Measurements from ENCODE around the gene ARHGAP12.

The ARHGAP12 gene

DNA sequence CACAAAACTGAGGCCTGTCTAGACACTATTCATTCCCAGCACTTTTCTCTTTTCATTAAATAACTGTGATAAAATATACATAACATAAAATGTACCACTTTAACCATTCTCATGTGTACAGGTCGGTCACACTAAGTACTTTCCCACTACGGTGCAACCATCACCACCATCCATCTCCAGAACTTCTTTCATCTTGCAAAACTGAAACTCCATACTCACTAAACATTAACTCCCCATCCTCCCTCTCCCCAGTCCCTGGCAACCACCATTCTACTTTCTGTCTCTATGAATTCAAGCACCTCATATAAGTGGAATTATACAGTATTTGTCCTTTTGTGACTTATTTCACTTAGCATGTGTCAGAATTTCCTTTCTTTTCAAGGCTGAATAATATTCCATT lies 53.0 kb downstream of the ARHGAP12 start:
- DNase-seq (ENCODE audit: low spot score), result no peak

DNA sequence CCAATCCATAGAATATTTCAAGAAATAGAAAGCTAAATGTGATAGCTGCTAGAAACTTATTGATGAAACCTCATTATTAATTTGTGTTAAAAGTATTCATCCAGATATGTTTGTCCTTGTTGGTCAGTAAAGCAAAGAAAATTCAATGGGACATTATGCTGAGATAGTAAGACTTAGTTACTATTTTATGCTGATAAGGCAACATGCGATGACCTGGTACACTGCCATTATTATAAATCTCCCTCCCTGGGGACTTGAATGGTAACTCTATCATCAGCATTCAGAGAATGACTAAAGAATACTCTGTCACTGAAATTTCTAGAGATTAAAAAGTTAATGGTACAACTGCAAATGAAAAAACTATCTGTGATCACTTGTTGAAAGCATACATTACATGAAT lies 54.9 kb downstream of the ARHGAP12 start:
- DNase-seq (ENCODE audit: low spot score), result no peak

DNA sequence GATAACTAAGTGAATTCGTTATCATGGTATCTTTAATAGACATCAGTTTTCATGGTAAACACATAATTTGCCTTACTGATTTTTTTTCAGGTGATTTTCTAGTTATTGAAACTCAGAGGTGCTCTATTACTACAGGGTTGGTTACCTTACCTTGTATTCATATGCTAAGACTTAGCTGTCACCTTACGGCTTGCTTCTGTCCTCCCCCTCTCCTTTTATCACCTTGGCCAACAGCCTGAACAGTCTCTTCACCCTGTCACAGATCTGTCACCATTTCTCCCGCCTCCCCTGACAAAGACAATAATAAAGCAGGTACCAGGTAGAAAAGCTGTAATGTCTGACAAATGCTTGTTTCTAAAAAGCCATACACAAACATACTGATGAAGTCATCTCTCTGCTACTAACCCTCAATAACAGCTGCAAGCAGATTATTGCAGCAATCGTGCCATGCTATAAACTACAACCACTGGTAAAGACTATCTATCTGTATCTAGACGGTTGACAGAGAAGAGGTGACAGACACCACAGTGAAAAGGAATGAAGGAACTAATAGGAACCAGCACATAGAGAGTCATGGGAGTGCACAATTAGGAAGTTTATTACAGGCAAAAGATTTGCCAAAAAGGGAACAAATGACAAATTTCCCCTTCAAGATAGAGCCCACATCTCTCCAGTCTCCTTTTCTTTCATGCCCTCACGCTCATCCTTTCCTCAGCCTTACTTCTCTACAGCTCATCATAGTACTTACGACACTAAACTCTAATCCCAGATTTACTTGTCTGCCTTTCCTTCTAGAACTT lies 57.2 kb downstream of the ARHGAP12 start:
- peak; percentile 25 for DNase-seq (ENCODE audit: low spot score)

DNA sequence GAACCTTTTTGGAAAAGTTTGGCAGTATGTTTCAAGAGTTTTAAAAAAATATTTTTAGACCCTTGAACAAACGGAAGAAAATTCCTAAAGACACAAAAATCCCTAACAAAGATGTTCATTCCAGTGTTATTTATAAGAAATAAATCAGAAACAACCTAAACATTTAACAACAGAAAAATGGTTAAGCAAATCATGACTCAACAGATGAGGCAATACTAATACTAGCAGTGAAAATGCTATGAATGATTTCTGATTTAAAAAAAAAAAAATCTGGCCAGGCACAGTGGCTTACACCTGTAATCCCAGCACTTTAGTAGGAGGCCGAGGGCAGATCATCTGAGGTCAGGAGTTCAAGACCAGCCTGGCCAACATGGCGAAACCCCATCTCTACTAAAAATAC lies 61.0 kb downstream of the ARHGAP12 start:
- DNase-seq (ENCODE audit: low spot score), result no peak

DNA sequence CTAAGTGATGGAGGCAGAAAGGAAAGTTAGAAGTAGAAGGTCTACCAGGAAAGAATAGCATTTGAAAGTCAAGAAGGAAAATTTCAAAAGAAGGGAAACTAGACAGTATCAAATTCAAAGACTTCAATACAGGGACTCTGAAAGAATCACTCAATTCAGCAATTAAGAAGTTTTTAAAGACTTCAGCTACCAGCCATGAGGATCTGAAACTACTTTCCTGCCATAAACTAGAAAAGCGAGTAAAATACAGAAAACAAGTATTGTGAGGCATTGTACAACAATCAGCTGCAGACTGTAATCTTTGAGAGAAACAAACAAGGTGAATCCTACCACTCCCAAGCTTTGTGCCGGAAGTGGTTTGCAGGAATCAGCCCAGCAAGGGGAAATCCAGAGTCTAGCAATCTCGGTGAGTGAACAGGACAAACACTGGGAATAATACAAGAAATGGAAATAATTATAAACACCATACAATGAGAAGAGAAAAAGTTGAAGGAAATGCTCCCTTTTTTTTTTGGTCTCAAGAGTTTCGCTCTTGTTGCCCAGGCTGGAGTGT lies 62.4 kb downstream of the ARHGAP12 start:
- no peak for DNase-seq (ENCODE audit: low spot score)

DNA sequence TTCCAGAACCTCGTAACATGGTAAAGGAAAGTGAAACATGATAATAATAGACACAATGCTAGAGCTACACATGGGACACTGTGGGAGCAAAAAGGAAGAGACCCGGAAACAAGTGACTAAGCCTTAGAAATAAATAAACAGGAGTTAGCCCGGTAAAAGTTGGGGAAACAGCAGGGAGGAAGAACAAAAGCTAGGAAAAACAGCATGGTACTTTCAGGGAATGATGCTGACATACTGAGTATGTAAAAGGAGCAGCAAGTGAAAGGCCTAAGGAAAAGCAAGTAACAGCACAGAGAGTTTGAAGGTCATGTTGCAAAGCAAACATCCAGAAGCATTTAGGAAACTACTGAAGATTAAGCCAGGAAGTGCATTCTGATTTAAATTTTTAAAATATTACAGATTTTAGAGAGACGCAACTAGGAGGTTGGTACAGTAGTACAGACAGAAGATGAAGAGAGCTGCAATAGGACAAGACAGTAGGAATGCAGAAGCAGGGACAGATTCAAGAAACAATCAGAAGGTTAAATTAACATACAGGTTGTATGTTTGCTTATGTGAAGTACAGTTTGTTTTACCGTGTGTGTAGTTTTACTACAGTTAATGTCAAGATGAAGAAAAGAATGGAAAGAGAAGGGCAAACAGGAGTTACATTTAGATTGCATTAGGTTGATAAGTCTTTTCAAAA lies 63.7 kb downstream of the ARHGAP12 start:
- peak; percentile 37 for DNase-seq (ENCODE audit: low spot score)

DNA sequence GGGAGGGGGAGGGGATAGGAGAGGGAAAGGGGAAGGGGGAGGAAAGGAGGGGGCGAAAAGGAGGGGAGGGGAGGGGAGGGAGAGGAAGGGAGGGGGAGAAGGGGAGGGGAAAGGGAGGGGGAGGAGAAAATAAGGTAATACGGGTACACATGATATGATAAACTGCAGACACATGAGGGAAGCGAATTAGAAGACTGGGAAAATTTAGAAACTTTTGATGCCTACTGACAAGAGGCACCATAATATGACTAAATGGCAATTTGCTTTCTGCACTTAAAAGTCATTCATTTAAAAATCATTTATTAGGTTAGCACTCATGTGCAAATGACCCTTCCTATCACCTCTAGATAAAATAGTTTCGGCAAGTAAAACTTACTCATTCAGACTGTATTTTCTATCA lies 73.6 kb downstream of the ARHGAP12 start:
- no peak for DNase-seq (ENCODE audit: low spot score)

DNA sequence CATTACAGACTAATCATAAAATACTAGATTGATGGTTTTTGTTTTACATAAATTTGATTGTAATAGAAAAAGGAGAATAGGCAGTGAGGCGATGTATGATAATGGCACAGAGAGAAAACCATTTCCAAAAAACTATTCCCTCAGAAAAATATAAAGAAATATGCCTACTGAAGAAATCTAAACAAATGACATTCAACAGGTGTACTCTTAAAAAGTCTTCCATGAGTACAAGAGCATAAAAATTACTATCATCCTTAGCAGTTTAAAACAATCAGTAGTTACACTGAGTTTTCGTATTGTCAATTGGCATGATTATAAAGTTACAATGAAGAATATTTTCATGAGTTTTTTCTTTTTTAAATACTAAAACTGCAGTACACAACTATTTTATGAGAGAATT lies 75.0 kb downstream of the ARHGAP12 start:
- no peak for DNase-seq (ENCODE audit: low spot score)

DNA sequence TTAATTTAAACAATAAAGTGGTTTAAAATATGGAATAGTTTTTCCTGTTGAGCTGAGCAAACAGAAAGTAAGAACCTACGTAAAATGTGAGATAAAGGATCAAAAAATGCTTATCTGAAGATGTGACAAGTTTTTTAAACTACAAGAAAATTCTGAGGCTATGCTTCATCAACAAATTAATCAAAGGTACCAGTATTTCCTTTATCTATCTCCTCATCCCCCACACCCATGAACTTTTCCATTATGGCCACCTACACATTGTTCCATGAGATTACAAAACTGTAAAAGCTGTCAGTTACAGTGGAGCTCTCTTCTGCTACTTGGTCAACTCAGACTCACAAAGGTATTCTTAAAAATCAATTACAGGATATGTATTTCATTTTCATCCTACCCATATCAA lies 77.4 kb downstream of the ARHGAP12 start:
- DNase-seq (ENCODE audit: low spot score), result no peak

DNA sequence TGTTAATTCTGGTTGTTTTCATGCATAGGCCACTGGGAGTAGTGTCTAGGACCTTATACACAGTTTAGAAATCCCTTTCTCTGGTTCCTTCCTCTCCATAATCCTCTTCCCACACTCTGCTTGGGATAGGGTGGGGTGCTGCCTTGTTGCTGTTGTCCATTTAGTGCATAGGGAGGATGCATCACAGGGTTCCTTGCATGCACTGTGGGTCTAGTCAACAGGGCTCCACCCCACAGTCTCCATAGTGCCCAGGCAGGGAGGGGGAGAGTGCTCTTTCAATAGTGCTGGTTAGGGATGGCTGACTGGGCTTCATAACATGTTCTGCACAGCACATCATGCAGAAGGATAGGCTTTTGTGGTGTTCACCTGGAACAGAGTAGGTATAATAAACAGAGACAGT lies 81.1 kb downstream of the ARHGAP12 start:
- no peak for DNase-seq (ENCODE audit: low spot score)

DNA sequence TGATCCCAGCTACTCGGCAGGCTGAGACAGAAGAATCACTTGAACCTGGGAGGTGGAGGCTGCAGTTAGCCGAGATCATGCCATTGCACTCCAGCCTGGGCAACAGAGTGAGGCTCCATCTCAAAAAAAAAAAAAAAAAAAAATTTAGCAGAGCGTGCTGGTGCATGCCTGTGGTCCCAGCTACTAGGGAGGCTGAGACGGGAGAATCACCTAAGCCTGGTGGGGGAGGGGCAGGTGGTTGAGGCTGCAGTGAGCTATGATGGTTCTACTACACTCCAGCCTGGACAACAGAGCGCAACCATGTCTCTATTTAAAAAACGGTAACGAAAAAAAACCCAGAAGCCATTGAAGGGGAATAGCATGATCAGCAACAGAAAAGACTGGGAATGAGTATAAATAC lies 89.9 kb downstream of the ARHGAP12 start:
- DNase-seq (ENCODE audit: low spot score), result no peak

DNA sequence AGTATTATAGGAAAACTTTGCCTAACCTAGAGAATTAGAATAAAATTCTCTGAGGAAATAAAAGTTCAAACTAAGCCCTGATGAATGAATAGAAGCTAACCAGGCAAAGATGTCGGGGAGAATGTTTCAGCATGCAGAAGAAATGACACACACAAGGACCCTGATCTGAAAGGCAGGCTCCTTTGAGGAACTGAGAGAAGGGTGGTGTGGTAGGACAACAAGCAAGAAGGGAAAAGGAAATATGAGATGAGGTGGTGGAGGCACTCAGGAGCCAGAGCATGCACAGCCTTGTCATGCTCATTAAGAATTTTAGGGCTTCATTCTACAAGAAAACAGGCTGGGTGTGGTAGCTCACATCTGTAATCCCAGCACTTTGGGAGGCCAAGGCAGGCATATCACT lies 90.6 kb downstream of the ARHGAP12 start:
- DNase-seq (ENCODE audit: low spot score), result no peak

DNA sequence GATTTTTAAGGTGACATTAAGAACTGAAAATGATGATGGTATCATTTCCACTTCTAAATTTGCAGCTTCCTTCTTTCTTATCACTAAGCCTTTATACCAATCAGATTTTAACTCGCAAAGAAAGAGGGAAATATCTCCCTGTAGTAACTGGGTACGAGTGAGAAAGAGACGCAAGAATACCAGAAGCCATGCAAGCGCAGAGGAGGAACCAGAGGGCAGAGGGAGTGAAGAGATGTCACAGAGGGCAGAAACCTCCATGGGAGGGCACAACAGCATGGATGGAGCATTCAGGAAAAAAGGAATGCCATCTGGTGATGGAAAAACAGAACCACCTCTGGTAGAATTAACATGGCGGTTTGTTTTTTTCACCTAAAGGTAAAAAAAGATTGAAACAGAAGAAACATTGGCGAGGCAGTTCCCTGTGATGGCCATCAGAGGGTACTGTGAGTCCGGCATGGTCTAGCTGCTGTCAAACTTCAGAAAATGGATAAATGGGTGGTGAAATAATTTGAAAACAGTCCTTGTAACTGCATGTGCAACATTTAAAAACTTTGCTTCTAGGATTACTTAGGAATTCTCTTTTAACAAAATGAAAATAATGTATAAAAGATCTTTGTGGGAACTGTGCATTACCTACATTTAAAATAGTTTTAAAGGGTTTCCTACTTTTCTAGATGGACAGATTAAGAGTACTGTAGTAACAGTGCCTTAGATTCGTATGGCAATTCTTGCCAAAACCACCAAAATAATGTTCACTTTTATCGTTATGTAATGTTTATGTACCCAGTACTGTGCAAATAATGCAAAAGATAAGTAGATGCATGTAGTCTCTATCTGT lies 91.8 kb downstream of the ARHGAP12 start:
- peak; percentile 65 for DNase-seq (ENCODE audit: low spot score)

DNA sequence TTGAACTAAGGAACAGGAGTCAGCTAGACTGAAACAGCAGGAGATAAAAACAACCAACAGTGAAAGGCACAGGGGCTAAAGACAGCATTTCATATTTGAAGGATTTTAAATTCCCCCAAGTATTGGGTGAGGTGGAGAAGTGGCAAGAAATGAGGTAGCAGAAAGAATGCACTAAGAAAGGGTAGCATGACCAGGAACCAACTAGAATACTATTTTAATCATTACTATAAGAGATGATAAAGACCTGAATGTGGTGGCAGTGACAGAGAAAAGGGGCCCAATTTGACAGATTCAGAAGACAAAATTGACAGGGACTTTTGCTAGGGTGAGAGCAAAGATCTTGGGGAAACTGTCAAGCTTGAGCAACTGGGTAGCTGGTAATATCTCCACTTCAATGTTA lies 94.9 kb downstream of the ARHGAP12 start:
- DNase-seq (ENCODE audit: low spot score), result no peak

DNA sequence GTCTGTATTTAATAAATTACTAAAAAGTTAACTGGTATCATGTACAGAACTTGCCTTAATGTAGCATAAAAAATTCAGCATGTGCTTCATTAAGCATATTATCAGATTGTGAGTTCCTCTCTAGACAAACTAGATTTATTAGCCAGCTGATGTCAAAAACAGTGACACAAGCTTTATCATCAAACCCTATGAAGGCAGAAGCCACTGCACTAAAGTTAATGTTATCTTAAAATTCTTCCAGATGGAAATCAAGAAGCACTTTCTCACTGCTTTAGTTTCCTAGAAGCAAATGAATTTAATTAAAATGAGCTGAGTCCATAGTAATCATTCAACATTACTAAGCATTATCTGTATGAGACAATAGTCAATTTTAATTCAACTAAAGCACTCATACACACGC lies 96.4 kb downstream of the ARHGAP12 start:
- no peak for DNase-seq (ENCODE audit: low spot score)

DNA sequence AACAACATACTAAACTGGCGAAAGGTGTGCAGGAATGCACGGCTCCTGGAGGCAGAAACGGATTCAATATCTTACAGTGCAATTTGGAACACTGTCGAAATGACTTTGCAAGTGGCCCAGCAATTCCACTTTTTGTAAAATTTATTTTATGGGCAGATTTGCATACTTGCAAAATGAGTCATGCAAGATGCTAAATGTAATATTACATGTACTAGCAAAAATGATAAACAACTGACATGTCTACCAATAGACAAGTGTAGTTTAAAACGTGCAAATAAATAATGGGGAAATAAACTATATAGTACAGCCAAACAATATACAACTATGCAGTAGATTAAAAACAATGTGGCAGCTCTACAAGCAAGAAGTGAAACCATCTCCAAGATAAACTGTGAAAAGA lies 97.7 kb downstream of the ARHGAP12 start:
- no peak for DNase-seq (ENCODE audit: low spot score)

DNA sequence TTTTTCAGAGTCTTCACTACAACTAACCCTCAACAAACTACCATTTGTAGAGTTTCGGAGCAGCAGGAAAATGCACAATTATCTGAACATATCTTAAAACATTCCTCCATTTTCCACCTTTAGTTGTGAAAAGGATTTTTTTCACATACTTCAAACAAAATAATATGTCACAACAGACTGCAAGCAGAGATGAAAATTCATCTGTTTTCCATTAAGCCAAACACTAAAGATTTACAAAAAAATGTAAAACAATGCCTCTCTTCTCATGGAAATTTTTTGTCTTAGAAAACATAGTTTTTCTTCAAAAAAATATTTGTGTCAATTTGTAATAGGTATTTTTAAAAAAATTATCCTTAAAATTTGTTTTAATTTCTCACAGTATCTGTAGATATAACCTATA lies 98.9 kb downstream of the ARHGAP12 start:
- DNase-seq (ENCODE audit: low spot score), result no peak

DNA sequence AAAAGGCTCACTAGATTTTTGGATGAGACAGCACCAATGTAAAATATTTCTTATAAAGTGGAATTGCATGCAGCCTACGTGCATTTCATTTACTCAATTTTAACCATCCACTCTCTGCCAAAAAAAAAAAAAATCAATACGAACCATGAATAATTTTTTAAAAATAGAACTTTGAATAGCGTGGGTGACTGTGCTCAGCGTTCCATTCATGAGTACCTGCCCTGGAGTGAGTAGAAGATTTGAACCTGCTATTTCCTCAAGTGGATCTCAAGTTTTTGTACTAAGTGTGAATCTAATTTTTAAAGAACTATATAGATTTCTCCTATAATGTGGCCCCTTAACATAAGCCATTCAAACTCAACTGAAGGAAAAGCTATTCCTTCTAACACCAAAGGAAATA lies 105.3 kb downstream of the ARHGAP12 start:
- DNase-seq (ENCODE audit: low spot score), result no peak

DNA sequence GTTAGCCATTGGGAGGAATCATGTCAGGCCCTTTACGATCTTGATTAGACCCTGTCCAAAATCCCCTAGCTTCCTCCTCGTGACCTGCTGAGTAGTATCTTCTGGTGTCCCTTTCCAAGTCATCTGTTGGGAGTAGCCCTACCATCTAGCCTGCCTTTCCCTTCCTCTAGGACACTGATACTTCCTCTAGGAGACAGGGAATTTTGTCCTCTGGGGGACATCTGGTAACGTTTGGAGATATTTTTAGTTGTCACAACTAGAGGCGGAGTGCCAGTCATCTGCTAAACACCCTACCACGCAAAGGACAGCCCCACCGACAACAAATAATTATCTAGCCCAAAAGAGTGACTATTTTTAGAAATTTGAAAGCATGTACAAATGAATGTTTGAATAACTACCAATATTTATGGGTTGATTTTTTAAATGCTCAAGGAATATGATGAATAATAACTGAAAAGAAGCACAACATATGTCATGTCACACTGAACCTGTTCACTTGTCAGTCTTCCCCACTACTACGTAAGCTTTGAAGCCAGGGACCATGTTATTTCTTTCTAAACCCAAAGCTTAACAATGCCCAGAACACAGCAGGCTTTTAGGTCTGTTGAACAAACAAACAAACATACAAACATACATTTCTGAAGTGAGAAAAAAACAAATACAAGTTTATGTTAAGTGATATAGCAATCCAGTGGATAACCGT lies 105.9 kb downstream of the ARHGAP12 start:
- DNase-seq (ENCODE audit: low spot score), result no peak

DNA sequence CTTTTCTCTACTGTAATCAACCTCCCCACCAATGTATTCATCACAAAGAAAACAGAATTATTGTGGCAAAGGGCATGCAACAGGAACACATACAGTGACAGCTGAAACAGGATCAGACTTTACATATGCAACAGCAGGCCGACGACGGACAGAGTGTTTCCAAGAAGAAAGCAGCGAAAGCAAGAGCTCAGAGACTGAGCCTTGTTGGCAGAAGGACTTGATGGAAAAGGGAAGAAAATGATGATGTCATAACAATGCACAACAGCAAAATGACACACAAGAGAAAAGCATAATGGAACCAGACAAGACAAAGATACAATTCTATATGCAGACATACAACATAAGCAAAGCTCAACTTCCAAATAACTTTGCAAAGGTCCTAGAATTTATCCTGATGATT lies 106.5 kb downstream of the ARHGAP12 start:
- DNase-seq (ENCODE audit: low spot score), result no peak

DNA sequence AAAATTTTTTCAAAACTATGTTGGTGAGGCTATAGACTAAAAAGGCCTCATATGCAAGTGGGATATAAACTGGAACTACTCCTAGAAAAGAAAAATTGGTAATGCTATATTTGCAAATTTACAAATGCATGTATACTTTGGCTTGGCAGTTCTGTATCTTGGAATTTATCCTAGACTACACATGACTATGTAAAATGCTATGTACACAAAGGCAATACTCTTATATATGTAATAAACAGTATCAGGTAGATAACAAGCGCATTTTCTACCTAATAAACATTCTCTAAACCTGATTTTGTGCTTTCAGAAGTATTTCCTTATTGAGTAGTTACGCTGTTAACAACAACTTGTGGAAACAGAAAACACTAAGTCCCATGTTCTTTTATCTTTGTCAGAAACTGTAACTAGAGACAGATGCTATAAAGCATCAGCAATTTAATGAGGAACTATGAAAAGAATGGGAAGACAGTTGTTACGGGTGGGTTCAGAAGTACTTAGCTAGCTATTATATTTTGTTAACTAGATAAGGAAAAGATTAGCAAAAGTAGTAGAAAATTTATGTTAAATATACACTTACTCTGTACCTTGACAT lies 107.8 kb downstream of the ARHGAP12 start:
- DNase-seq (ENCODE audit: low spot score), result no peak

DNA sequence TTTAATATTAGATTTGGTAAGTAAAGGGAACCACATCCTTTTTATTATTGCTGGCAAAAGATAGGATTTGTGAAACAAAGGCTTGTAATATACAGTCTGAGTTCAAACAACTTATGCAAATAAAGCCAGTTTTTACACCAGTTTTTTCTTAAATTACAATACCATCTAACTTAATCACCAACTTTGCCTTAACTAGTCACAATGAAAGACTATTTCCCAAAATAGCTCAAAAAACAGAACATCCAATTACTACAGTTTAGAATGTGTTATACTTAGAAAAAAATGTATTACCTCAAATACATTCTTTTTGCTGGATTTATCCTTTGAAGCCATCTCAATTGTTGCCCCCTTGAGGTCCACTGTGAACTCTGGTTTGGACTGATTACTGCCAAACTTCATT lies 108.5 kb downstream of the ARHGAP12 start:
- DNase-seq (ENCODE audit: low spot score), result no peak
